NCI-H526 treated with DMSO at 0.1 percent for 48 hours (cell line): Measurements from ENCODE around the gene RNLS.

Experiments used
- DNase-seq: peaks from one replicate; lab custom pipeline; 2025; lab: John Stamatoyannopoulos, UW

RNLS gene

GRCh38 chr10:88230251-88230650, 352.9 kb downstream of the RNLS start:
- DNase-seq: no peak

- DNase-seq: no peak
Observed at GRCh38 chr10:88228130-88228529, 355.0 kb downstream of the RNLS start.

GRCh38 chr10:88227342-88228018, 355.6 kb downstream of the RNLS start:
- DNase-seq: no peak

GRCh38 chr10:88226891-88227290, 356.2 kb downstream of the RNLS start:
- DNase-seq: no peak

GRCh38 chr10:88226071-88226659, 357.0 kb downstream of the RNLS start:
- DNase-seq: no peak
